HG03135 (cell line): ENCODE measurements around the gene SGMS1.

Experiments
- ATAC-seq: cut with Tn5 transposase; IDR thresholded peaks from one replicate; pipeline ENCODE4 v1.9.1; 2021; ENCODE audit warnings: mild to moderate bottlenecking, moderate library complexity; ENCODE audit not compliant: unreplicated experiment

The SGMS1 gene

DNA sequence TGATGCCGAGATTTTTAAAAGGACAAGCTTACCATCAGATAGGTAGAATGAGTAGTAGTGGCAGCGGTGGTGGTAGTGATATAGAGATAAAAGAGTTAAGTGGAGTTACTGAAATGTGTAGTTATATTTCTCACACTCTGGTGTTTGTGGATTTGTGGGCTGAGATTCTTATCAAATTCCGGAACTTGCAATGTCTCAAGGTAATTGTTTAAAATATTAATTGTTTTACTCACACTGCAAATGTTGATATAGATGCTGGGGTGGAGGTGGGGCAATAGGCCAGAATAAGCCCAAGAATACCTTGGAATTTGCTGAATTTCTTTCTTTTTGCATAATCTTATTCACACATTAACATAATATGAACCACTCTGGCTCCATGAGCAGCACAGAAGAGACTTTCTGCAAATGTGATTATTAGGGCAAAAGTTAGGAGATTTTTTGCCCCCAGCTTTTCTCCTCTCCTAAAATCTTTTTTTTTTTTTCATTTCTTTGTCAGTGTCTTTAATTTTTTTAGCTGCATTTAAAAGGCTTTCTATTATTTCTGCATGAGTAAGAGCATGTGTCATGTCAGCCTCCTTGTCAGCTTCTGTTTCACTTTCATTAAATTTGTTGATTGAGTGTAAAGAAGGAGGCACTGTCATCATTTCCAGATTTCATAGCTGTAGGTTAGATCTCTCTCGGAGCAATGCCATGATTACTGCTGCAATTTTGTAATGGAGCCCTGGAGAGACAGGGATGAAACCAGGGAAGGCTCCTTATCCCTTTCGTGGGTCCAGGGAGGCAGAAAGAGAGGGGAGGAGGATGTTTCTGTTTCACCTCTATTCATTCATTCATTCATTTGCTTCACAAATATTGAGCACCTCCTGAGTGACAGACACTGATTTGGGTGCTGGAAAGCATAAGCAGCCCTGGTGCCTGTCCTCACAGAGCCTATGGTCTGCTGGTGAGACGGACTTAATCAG, 13.1 kb upstream of the SGMS1 start:
- peak; percentile 94 for ATAC-seq

DNA sequence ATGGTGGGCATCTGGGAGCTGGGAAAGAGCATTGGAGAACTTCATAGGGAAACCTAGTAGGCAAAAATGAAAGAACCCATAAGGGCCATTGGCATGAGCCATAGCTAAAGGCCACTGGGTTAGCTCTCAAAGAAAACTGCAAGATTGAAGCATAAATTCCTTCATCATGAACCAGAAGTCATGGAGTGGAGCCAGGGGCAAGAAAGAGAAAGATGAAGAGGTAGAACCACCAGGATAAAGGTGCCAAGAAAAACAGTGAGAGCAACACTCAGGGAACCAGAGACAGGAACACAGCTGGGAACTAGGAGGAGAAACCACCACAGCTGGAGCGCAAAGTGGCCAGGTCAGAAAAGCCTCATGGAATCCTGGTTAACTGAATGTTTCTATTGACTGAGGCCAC, 11.5 kb upstream of the SGMS1 start:
- ATAC-seq, result no peak

DNA sequence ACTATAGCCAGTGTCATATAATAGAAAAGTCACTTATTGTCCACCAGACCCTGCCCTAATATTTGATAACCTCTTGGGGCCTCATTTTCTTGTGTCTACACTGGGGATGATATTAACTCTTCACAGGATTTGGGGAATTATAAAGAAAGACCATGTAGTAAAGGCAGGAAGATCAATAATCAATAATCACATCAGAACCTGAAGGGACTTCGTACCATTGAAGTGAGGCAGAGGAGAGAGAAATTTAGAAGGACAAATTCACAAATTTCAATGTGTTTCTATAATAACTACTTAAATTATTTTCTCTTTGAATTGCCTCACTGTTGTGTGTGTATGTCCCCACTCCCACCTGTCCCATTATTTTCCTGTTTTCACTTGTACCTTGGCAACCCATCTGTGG, 10.7 kb upstream of the SGMS1 start:
- ATAC-seq, result no peak

DNA sequence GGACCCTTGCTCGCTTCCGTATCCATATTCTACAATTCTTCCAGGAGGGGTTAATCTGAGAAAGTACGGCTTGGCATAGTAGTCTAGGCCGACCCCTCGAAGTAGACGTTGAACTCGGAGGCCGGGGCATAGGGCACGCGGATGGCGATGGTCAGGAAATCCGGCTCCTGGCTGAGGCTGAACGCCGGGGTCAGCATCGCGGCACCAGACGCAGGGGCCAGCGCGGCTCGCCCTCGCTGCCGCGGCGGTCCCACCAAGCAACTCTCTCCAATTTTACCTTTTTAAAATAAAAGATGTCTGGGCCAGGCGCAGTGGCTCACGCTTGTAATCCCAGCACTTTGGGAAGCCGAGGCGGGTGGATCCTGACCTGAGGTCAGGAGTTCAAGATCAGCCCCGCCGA, 7.3 kb upstream of the SGMS1 start:
- ATAC-seq, result no peak

DNA sequence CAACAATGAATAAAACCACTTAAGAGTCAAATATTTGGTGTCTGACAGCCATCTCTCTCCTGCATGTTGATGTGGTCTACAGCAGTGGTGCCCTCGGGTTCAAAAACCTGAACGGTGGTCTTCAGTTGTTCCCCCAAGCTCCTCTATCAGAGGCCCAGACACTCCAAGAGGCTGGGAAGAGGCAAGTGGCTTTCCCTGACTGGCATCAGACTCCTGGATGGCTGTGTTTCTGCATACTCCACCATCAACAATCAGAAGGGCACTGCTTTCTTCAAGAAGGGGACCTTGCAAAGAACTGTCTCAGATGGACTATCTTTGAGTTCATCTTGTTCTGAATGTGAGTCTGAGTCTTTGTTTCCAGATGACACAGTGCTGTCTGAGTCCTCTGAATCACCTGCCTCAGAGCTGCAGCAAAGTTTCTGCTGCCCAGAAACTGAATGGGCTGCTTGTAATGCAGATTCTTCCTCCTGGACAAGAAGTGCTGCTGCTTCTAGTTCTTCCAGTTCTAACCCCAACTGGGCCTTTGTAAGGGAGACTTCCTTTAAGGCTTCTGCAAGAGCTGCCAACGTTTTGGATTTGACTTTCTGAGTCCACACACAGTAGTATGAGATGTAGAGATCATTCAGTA, 5.9 kb upstream of the SGMS1 start:
- no peak for ATAC-seq

DNA sequence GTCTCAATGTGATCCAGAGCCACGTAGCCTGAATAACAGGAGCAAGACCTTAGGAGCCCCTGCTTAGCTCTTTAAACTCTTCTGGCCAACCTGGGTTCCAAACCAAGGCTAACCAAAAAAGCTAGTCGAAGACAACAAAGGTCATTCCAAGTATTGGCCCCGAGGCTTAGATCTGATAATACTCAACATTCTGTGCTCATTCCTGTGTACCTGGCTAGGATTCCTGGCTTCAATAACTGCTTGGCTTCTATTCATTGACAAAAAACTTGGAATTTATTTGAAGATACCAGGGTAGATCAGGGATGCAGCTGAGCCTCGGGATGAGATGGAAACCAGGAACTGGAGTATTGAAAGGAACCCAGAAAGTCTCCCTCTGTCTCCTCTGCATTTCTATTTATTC, 4.1 kb upstream of the SGMS1 start:
- no peak for ATAC-seq

DNA sequence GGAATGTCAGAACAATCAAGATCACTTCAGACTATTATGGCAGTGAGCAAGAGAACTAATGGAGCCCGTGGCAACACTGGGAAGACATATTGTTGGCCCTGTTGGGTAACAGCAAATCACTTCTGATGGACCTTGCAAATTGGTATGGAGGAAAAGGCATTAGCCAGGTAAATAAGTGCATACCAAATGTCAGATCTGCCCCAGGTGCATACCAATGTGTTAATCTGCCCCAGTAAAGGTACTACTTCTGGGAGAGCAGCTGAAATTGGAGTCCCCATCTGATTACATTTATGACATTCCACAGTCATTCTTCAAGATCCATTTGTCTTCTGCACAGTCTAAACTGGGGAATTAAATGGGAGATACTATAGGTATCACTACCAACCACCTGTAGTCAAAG, 3.7 kb upstream of the SGMS1 start:
- ATAC-seq, result no peak

DNA sequence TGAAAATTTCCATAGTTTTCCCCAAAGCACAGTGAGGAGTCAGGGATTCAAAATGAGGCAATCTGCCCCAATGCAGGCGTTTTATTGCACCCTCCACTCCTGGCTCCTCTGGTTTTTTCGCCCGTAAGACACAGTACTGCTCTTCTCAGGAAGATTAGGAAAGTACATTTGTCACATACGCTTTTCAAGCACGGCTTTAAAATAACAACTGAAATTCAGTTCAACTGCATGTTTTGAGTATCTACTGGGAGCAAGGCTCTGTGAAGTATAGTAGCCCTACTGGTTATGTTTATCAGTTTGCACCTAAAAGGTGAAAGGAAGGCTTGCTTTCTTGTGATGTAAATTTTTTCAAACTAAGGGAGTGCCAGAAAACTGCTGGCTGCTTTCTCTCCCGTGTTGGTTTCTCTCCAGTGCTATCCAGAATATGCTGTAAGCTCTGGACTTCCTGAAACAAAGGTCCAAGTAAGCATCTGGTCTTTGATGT, 1.9 kb upstream of the SGMS1 start:
- ATAC-seq, result no peak

DNA sequence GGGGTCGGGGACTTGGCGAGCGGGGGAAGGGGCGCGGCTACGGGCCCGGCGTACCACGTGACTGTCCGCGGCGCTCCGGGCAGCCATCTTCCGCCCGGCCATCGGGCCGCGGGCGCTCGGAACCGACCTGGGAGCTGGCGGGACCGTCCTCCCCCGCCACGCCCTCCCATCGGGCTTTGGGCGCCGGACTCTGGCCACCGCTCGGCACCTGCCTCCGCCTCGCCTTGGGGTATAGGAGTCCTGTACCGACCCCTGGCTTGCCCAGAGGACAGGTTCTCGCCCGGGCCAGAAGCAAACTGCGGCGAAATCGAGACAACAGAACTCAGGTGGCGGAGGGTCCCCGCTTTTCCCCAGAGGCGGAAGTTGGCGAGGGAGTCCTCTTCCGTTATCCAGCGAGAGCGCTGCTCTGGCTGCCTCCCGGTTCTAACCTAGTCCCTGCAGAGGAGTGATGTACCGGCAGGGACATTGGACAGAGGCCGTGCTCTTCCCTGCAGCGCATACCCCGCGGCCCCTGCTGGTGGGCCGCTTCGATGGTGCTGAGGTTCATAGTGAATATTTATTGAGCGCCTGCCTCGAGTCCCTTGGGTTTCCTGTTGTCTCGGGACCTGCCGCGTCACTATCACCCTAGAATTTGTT, 1.2 kb upstream of the SGMS1 start:
- peak; percentile 45 for ATAC-seq

DNA sequence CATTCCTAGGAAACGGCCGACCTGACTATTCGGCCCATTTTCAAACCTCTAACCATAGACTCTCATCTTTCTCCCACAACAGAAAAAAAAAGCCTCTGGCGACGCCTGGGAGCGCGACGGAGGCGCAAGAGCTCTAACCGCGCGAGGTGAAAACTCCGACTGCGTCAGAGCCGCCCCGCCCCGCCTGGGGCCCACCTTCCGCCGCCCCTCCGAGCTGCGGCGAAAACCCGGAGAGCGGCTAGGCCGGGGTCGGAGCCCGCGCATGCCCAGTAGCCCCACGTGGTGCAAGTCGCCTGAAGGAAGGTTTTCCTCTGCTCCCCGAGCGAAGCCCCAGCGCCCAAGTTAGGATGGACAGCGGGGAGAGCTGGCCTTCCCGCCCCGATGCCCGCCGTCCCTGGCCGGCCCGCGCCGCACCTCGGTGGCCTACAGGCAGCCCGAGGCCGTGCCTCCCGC, 683 bp upstream of the SGMS1 start:
- peak; percentile 54 for ATAC-seq

DNA sequence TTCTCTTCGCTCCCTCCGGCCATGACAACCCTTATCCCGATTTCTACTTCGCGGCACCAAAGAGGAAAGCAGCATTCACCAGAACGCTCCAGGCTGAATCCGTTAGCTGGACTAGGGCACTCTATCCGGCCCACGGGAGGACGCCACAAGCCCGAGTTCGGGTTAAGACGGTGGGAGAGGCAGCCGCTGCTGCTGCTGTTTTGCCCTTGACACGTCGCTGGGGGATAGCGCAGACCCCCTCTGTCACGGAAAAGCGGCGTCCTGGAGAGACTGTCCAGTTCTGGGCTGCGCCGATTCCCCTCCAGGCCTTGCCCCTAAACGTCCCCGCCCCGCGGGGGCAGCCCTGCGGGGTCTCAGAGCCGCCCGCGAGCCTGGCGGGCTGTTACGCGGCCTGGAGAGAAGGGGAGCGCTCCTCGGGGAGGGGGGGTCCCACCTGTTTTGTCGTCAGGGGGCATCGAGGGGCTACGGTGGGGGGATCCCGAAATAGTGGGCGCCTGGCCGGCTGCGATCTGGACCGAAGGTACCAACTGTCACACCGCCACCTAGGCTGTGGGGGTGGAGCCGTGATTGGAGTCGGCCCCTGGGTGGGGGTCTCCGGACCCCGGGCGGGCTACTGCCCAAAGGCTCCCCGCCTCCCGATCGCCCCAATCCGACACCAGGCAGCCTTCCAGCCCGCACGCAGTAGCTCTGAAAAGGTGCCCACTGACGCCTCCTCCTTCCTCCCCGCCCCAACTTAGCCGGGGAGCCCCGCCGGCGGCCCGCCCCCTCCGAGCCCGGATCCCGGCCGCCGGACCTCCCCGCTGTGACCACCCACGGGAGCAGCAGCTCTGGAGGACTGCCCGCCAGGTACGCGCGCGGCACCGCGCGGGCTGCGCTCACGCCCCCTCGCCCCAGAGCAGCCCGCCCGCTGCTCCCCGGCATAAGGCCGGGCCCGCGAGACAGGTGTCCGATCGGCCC, 772 bp downstream of the SGMS1 start:
- ATAC-seq, result peak; percentile 11

DNA sequence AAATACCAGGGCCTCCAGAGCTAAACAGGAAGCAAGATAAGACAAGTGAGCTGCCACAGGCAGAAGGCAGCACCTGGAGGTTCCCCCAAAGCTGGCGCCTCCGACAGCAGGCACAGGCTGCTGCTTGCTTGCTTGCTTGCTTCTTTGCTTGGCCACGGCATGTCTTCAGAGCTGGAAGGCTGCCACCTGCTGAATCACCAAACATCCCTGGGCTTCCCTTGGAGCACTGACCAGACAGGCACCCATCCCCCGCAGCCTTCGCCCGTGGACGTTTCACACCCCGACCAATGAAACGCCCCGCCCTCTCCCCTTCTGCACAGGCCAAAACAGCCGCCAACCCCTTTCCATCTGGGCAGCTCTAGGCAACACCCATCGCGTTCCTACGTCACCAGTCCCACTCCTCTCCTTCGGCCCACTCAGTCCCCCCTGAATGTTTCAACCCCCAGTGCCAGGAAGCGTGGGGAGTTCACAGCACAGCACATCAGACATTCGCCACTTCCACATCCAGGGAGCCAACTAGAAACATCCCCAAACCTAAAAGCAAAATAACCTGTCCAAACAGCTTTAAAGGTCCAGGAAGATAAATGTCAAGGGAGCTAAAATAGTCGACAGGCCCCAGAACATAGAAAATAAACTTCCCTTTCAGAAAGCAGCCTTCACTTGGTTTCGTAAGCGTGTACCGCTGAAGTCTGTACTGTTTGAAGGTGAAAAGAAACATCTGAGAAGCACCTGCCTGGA, 1.6 kb downstream of the SGMS1 start:
- ATAC-seq, result peak; percentile 25

DNA sequence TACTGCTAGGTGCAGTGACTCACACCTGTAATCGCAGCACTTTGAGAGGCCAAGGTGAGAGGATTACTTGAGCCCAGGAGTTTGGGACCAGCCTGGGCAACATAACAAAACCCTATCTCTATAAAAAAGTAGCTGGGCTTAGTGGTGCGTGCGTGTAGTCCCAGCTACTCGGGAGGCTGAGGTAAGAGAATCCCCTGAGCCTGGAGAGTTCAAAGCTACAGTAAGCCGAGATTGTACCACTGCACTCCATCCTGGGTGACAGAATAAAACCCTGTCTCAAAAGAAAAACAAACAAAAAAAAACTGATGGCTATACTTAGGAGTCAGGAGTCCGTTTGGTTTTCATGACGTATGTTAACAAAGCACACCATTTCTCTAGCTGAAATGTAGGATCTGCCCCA, 2.9 kb downstream of the SGMS1 start:
- no peak for ATAC-seq

DNA sequence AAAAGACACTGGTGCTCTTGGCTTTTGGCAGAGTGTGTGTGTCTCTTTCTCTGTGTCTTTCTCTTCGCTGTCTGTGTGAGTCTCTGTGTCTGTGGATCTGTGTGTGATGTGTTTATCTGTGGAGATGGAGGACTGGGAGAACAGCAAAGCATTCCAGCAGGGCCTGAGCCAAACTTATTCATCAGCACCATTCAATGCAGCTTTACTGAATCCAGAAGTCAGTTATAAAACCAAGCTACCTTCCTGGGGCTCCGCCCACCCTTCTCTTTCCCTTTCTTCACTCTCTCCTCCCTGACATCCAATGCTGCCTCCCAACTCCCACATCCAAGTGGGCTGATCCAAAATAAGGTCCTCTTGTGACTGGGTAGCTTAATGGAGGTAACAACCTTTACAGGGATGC, 3.9 kb downstream of the SGMS1 start:
- no peak for ATAC-seq

DNA sequence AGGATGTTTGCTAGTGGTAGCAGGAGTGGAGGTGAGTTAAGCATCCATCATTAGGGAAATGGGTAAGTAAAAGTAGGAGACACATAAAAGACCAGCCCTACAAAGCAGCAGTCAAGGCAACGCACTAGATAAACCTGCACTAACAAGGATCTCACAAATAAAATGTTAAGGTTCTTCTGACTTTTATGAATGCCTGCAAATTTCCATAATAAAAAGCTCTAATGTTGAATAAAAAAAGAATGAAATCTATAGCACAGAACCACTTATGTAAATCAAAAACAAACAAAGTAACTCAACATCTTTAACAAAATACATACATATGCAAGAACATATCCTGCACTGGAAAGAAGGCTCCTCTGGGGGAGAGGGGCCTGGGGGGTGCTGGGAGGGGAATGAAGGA, 4.6 kb downstream of the SGMS1 start:
- ATAC-seq, result no peak

DNA sequence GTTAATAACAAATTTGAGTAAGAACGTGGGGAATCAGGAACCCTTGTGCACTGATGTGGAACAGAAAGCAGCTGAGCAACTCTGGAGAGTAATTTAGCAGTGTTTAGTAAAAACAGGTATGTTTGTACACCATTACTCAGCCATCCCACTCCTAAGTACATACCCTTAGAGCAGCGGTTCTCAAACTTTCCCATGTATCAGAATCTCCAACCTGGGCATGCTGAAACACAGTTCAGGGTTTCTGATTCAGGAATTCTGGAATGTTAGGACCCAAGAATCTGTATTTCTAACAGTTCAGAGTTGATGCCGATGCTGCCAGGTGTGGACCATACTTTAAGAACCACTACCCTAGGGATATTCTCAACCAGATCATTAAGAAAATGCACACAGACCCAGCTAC, 5.1 kb downstream of the SGMS1 start:
- ATAC-seq, result no peak

DNA sequence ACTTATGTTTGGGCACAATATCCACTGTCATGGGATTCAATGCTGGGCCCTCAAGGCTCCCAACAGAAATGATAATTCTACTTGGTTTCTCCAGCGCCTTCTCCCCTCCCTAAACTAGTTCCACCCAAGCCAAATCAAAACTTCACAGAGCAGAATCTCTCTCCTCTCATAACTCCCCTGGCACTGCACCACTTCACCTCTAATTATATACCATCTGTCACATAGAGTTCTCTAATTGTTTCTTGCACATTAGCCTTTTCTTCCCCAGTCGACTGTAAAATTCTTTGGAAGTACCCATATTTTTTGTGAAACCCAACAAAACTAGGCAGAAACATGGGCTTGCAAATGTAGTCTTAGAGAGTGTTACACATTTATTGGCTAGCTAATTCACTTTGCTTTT, 8.1 kb downstream of the SGMS1 start:
- no peak for ATAC-seq

DNA sequence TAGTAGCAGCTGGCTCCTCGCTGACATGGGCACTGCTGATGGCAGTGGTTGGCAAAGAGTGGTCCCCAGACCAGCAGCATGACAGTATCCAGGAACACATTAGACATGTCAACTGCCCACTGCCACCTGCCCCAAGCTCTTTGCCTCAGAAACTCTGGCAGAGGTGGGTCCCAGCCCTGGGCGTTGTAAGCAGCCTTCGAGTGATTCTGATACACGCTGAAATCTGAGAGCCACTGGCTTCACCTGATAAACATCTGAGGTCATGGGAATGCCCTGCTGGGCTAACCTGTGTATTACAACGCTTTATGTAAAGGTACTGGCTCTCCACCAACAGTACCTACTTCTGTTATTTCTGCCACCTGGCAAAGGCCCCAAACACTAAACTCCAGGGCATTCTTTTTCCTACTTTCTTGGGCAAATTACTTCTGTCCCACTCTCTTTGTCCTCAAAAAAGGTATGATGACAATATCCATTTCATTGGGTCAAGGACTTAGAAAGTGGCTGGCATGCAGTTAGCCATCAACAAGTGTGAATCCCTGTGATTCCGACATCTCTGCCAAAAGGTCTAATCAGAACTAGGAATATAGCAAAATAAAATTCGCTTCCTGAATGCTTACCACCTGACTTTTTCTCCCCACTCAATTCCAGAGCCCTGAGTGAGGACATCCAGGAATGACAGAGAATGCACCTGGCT, 9.2 kb downstream of the SGMS1 start:
- ATAC-seq, result peak; percentile 57

DNA sequence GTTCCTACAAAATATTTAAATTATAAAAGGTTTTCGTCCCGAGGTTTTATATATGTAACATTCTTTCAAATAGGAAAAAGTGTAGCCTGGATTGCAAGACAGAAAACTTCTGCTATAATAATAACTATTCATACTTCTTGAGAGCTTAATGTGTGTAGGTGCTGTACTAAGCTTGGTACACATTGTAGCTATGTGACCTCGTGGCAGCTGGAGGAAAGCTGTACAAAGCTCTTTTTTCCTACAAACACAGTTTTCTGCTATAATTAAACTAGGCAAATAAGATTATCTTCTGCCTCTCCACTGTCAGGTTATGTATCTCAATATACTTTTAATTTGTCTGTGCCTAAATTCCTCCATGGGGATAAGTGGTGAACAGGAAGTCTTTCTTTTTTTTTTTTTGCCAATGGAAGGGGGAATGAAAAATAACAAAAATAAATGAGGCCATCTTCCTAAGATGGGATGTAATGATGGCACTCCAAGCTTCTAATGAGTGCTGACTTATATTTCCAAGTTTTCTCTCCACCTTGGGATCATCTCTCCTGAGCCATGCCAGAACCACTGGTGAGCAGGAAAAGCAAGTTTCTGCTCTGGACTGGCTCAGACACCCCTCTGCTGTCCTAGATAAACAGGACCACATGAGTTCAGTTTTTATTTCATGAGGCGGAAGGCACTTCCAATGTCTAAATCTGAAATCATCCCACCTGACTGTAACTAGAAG, 9.9 kb downstream of the SGMS1 start:
- ATAC-seq, result no peak
